Measurements from ENCODE around the gene COL20A1. TPM values are rescaled to one million over a fixed set of nuclear protein-coding genes. Genes with fewer than 3 reads are reported as not detected.
"Not testable (repeated sequence)": the region's sequence is repeated elsewhere in the genome, so short reads cannot be mapped to it uniquely, and the experiment has no call there.

The COL20A1 gene
- total and polyA plus RNA-seq, 3 experiments from 2014 or later = 0.04 TPM; not detected in 2

- Mint-ChIP-seq H3K27me3 (peaks cover 18 to 42% of the 10 kb centered on the region in 2 donors), H3K9me3 (no peaks in the 10 kb centered on the region), H3K4me1 (no peaks in the 10 kb centered on the region), H3K36me3 (no peaks in the 10 kb centered on the region), H3K4me3 (no peak overlapping the region), H3K27ac (no peak overlapping the region)
- Histone ChIP-seq H3K9me3 (ENCODE audit: low read length) (no peaks in the 10 kb centered on the region), H3K4me1 (ENCODE audit: insufficient read depth, low read length) (no peaks in the 10 kb centered on the region), H3K27me3 (ENCODE audit: insufficient read depth, low read length, poor library complexity, severe bottlenecking) (peaks cover 8% of the 10 kb centered on the region), H3K36me3 (ENCODE audit: insufficient read depth, low read length) (no peaks in the 10 kb centered on the region), H3K27ac (ENCODE audit: low read depth, low read length) (no peak overlapping the region), H3K4me3 (ENCODE audit: low read length) (no peak overlapping the region)
- POLR2A ChIA-PET = no interaction called here
- DNase-seq = no peak
- CTCF ChIA-PET = no interaction called here
These were observed 82.5 kb downstream of the COL20A1 start for GRCh38 chr20:63375438-63375837.

DNA sequence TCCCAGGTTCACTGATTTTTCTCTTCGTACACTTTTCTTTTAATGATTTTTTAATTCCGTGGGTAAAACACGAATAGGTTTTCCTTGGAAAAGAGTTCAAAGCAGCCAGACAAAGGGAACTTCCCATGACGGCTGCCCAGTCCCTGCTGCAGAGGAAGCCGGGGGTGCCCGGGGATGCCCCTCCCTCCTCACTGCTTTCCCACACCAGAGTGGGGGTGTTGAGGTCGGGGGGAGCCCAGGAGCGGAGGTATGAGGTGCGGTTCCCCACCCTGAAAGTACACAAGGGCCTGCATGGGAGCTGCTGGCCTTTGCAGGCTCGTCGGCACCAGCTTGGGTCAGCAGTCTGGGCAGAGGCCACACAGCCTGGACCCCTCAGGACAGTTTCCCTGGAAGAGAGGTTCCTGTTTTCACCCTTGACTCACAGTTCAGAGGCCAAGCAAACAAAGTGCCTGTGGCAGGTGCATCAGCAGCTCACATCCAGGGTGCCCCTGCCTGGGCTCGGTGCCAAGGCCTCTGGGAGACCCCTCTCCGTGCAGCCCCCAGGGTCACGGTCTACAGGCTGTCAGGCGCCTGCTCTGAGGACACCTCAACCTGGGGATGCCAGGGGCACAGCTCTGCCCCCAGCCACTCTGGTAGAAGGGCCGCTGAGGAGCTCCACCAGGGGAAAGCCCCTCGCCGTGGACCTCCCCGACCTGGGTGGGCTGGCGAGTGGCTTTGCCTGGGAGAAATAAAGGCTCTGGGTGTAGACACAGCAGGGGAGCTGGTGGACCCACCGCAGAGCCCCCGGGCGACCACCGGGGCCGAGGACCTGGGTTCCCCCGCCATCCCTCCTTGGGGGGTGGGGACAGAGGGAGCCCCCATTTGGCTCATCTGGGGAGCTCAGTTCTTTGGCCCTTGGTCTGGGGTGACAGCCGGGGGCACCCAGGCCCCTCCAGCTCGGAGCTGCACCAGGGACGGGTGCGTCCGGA, 83.6 kb downstream of the COL20A1 start:
- Histone ChIP-seq H3K4me3 (ENCODE audit: low read length) (no peak overlapping the region), H3K27ac (ENCODE audit: low read depth, low read length) (no peak overlapping the region), H3K9me3 (ENCODE audit: low read length) (no peaks in the 10 kb centered on the region), H3K4me1 (ENCODE audit: insufficient read depth, low read length) (no peaks in the 10 kb centered on the region), H3K27me3 (ENCODE audit: insufficient read depth, low read length, poor library complexity, severe bottlenecking) (peaks cover 8% of the 10 kb centered on the region), H3K36me3 (ENCODE audit: insufficient read depth, low read length) (no peaks in the 10 kb centered on the region)
- Mint-ChIP-seq H3K4me1 (no peaks in the 10 kb centered on the region), H3K36me3 (no peaks in the 10 kb centered on the region), H3K9me3 (no peaks in the 10 kb centered on the region), H3K27ac (no peak overlapping the region), H3K4me3 (no peak overlapping the region), H3K27me3 (peaks cover 17 to 36% of the 10 kb centered on the region in 2 donors)
- DNase-seq = no peak
- CTCF ChIA-PET = interaction anchor here (1.2 kb wide), 2 partner anchors 68 to 153 kb away, joined by 3 to 4 read pairs; no protein-coding TSS in a partner anchor
- POLR2A ChIA-PET = no interaction called here

- Histone ChIP-seq H3K4me3 (ENCODE audit: low read length) (no peak overlapping the region), H3K27me3 (ENCODE audit: insufficient read depth, low read length, poor library complexity, severe bottlenecking) (peaks cover 8% of the 10 kb centered on the region), H3K4me1 (ENCODE audit: insufficient read depth, low read length) (no peaks in the 10 kb centered on the region), H3K27ac (ENCODE audit: low read depth, low read length) (no peak overlapping the region), H3K9me3 (ENCODE audit: low read length) (no peaks in the 10 kb centered on the region), H3K36me3 (ENCODE audit: insufficient read depth, low read length) (no peaks in the 10 kb centered on the region)
- no peak overlapping the region for H3K4me3 Mint-ChIP-seq
- ChIA-PET CTCF (interaction anchor here (1.1 to 1.2 kb wide), 3 partner anchors 68 to 154 kb away, joined by 3 to 4 read pairs (median 3); no protein-coding TSS in a partner anchor), POLR2A (no interaction called here)
- H3K36me3 Mint-ChIP-seq = no peaks in the 10 kb centered on the region
- no peaks in the 10 kb centered on the region for H3K9me3 Mint-ChIP-seq
- DNase-seq = no peak
- no peak overlapping the region for H3K27ac Mint-ChIP-seq
- no peaks in the 10 kb centered on the region for H3K4me1 Mint-ChIP-seq
- peaks cover 17 to 35% of the 10 kb centered on the region in 2 donors for H3K27me3 Mint-ChIP-seq
These were observed 84.4 kb downstream of the COL20A1 start for GRCh38 chr20:63377256-63377941.

DNA sequence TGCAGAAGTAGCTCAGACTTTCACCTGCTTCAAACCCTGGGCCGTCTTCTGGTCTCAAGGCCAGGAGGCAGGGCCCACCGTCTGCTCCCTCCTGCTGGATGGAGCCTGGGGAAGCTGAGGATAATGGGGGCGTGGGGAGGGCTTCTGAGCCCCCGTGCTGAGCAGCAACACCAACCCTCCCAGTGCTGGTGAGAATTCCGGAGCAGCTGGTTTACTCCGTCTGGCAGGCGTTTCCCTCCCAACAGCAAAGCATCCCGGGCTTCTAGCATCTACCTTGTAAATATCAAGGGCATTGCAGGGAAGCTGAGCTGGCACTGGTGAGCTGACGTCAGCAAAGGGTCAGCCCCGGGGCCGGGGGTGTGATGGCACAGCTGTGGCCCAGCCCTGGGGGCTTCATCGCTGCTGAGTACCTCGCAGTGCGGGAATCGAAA, 85.0 kb downstream of the COL20A1 start:
- H3K27me3 Mint-ChIP-seq = peaks cover 16 to 31% of the 10 kb centered on the region in 2 donors

GRCh38 chr20:63378626-63379025, 85.6 kb downstream of the COL20A1 start:
- Mint-ChIP-seq H3K4me1 (no peaks in the 10 kb centered on the region), H3K27me3 (peaks cover 16 to 35% of the 10 kb centered on the region in 2 donors), H3K27ac (no peak overlapping the region), H3K36me3 (no peaks in the 10 kb centered on the region), H3K4me3 (no peak overlapping the region), H3K9me3 (no peaks in the 10 kb centered on the region)
- H3K9me3 ChIP-seq (ENCODE audit: low read length) = no peaks in the 10 kb centered on the region
- ChIA-PET POLR2A (no interaction called here), CTCF (interaction anchor here (1.1 kb wide), 1 partner anchor 156 kb away, joined by 3 read pairs; no protein-coding TSS in a partner anchor)
- no peaks in the 10 kb centered on the region for H3K4me1 ChIP-seq (ENCODE audit: insufficient read depth, low read length)
- peaks cover 8% of the 10 kb centered on the region for H3K27me3 ChIP-seq (ENCODE audit: insufficient read depth, low read length, poor library complexity, severe bottlenecking)
- no peak overlapping the region for H3K27ac ChIP-seq (ENCODE audit: low read depth, low read length)
- DNase-seq = no peak
- H3K36me3 ChIP-seq (ENCODE audit: insufficient read depth, low read length) = no peaks in the 10 kb centered on the region
- no peak overlapping the region for H3K4me3 ChIP-seq (ENCODE audit: low read length)

More for the DNA sequence above, 85.0 kb downstream of the COL20A1 start:
- H3K4me1 Mint-ChIP-seq = no peaks in the 10 kb centered on the region
- Histone ChIP-seq H3K4me3 (ENCODE audit: low read length) (no peak overlapping the region), H3K9me3 (ENCODE audit: low read length) (no peaks in the 10 kb centered on the region), H3K36me3 (ENCODE audit: insufficient read depth, low read length) (no peaks in the 10 kb centered on the region), H3K27me3 (ENCODE audit: insufficient read depth, low read length, poor library complexity, severe bottlenecking) (peaks cover 8% of the 10 kb centered on the region), H3K4me1 (ENCODE audit: insufficient read depth, low read length) (no peaks in the 10 kb centered on the region), H3K27ac (ENCODE audit: low read depth, low read length) (no peak overlapping the region)
- no peak overlapping the region for H3K27ac Mint-ChIP-seq
- no peak for DNase-seq
- CTCF ChIA-PET = interaction anchor here (1.1 kb wide), 1 partner anchor 155 kb away, joined by 3 read pairs; no protein-coding TSS in a partner anchor
- POLR2A ChIA-PET = no interaction called here
- H3K9me3 Mint-ChIP-seq = no peaks in the 10 kb centered on the region
- no peaks in the 10 kb centered on the region for H3K36me3 Mint-ChIP-seq
- H3K4me3 Mint-ChIP-seq = no peak overlapping the region

DNA sequence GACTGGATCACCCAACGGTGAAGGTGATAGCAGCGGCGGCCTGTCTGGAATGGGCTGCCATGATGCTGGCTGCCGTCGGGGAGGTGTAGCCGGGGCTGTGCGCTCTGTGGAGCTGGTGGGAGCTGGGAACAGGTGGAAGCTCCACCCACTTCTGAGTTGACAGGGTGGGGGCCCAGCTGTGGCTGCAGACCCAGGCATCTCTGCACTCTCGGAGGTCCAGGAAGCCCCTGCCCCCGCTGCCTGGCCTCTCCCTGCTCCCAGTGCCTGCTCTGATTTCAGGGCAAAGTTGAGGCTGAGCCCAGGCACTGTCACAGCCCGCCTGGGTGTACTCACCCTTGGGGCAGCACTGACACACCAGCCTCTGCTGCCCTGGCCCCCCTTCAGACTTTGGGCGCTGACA, 86.3 kb downstream of the COL20A1 start:
- Mint-ChIP-seq H3K27ac (peak overlapping the region in 1 of 8 donors; percentile 77), H3K27me3 (peaks cover 16 to 31% of the 10 kb centered on the region in 2 donors), H3K4me1 (no peaks in the 10 kb centered on the region), H3K4me3 (no peak overlapping the region), H3K36me3 (no peaks in the 10 kb centered on the region), H3K9me3 (no peaks in the 10 kb centered on the region)
- H3K4me1 ChIP-seq (ENCODE audit: insufficient read depth, low read length) = no peaks in the 10 kb centered on the region
- CTCF ChIA-PET = no interaction called here
- POLR2A ChIA-PET = no interaction called here
- H3K27me3 ChIP-seq (ENCODE audit: insufficient read depth, low read length, poor library complexity, severe bottlenecking) = peaks cover 8% of the 10 kb centered on the region
- H3K27ac ChIP-seq (ENCODE audit: low read depth, low read length) = no peak overlapping the region
- no peaks in the 10 kb centered on the region for H3K9me3 ChIP-seq (ENCODE audit: low read length)
- no peaks in the 10 kb centered on the region for H3K36me3 ChIP-seq (ENCODE audit: insufficient read depth, low read length)
- H3K4me3 ChIP-seq (ENCODE audit: low read length) = no peak overlapping the region
- no peak for DNase-seq

DNA sequence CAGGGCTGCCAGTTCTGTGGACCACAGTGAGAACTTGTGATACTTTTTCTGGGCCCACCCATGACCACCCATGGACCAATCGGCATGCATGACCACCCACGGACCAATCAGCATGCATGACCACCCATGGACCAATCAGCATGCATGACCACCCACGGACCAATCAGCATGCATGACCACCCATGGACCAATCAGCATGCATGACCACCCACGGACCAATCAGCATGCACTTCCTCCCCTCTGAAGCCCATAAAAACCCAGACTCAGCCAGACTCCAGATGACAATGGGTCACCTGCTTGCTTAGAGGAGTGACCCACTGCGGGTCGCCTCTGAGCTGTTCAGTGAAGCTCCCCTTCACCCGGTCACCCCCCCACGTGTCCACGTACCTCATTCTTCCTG, 86.9 kb downstream of the COL20A1 start:
- H3K4me1 ChIP-seq (ENCODE audit: insufficient read depth, low read length); H3K36me3 Mint-ChIP-seq; H3K9me3 Mint-ChIP-seq; H3K27ac Mint-ChIP-seq; H3K4me1 Mint-ChIP-seq; H3K9me3 ChIP-seq (ENCODE audit: low read length); DNase-seq; H3K27ac ChIP-seq (ENCODE audit: low read depth, low read length); H3K4me3 ChIP-seq (ENCODE audit: low read length); POLR2A ChIA-PET; H3K4me3 Mint-ChIP-seq; H3K27me3 ChIP-seq (ENCODE audit: insufficient read depth, low read length, poor library complexity, severe bottlenecking); H3K36me3 ChIP-seq (ENCODE audit: insufficient read depth, low read length): not testable (repeated sequence)
- H3K27me3 Mint-ChIP-seq = peaks cover 16 to 31% of the 10 kb centered on the region in 2 donors
- CTCF ChIA-PET = interaction anchor here (3.0 kb wide), 1 partner anchor 157 kb away, joined by 19 read pairs; no protein-coding TSS in a partner anchor

All from CD8-positive, alpha-beta memory T cell (primary cell).